H1 (cell line): ENCODE results near the gene SCAP. TPM values are rescaled to one million over a fixed set of nuclear protein-coding genes. Genes with fewer than 3 reads are reported as not detected.

Experiments used
- CTCF ChIA-PET: fragments of 300-600 bp; sonication (Branson Sonifier 250); formaldehyde crosslinking; loops from one replicate; lab custom pipeline; 2021; ENCODE audit not compliant: partially characterized antibody; lab: Charles Lee
- POLR2A ChIA-PET: fragments of 300-600 bp; sonication (Branson Sonifier 250); formaldehyde crosslinking; loops from one replicate; lab custom pipeline; 2021; ENCODE audit warnings: inconsistent platforms; ENCODE audit not compliant: partially characterized antibody; lab: Charles Lee
- DNase-seq, 2 experiments: peaks; one replicate each; pipeline versions ENCODE4 v3.0.0 to v3.0.0-alpha.2; 2010 to 2022; ENCODE audit warnings: low spot score in 2 of 2, low read depth in 1 of 2, mixed read lengths in 1 of 2
- FAIRE-seq: peaks from 2 replicates; lab custom pipeline; 2011; peaks lifted over from hg19 to GRCh38; lab: Jason Lieb, UNC
- H2AFZ ChIP-seq: 2 replicates; pipeline ENCODE4 v1.8.1; 2012; ENCODE audit warnings: low read length, inconsistent platforms
- H2AK5ac ChIP-seq: 2 replicates; pipeline ENCODE4 v1.6.1; 2013; ENCODE audit warnings: low read depth, low read length
- H2BK120ac ChIP-seq: replicated peaks from 2 replicates; pipeline ENCODE3; 2013; ENCODE audit warnings: low read depth, low read length, inconsistent platforms
- H2BK12ac ChIP-seq: 2 replicates; pipeline ENCODE4 v1.6.1; 2013; ENCODE audit warnings: low read depth, low read length
- H2BK15ac ChIP-seq: 2 replicates; pipeline ENCODE4 v1.6.1; 2013; ENCODE audit warnings: low read length
- H2BK20ac ChIP-seq: 2 replicates; pipeline ENCODE4 v1.6.1; 2013; ENCODE audit warnings: low read length
- H2BK5ac ChIP-seq: 2 replicates; pipeline ENCODE4 v1.6.1; 2013; ENCODE audit warnings: low read depth, low read length
- H3K14ac ChIP-seq: 2 replicates; pipeline ENCODE4 v1.6.1; 2013; ENCODE audit warnings: inconsistent platforms; ENCODE audit not compliant: insufficient read length
- H3K18ac ChIP-seq: 2 replicates; pipeline ENCODE4 v1.6.1; 2013; ENCODE audit warnings: low read length; ENCODE audit errors: extremely low read depth
- H3K23ac ChIP-seq: 2 replicates; pipeline ENCODE4 v1.6.1; 2013; ENCODE audit warnings: inconsistent platforms; ENCODE audit not compliant: insufficient read length
- H3K23me2 ChIP-seq: 2 replicates; pipeline ENCODE4 v1.6.1; 2013; ENCODE audit warnings: low read depth, low read length
- H3K27ac ChIP-seq: 2 replicates; pipeline ENCODE4 v1.6.1; 2011; ENCODE audit warnings: low read depth, low read length, inconsistent platforms
- H3K27me3 ChIP-seq, 4 experiments: replicated peaks in 1 of 4; 1 replicate in 1 of 4; 2 replicates in 3 of 4; pipeline versions ENCODE4 v1.6.1 to v1.8.1; 2011 to 2013; ENCODE audit warnings: low read length in 3 of 4, mild to moderate bottlenecking in 3 of 4, inconsistent platforms in 2 of 4, mixed read lengths in 2 of 4, moderate library complexity in 1 of 4; ENCODE audit not compliant: control insufficient read depth in 3 of 4, insufficient read depth in 3 of 4; ENCODE audit errors: extremely low read depth in 1 of 4
- H3K36me3 ChIP-seq, 4 experiments: 2 replicates each; pipeline versions ENCODE4 v1.6.1 to v1.8.1; 2011 to 2013; ENCODE audit warnings: mild to moderate bottlenecking in 4 of 4, low read length in 3 of 4, moderate library complexity in 2 of 4, control low read depth in 1 of 4, inconsistent platforms in 1 of 4; ENCODE audit not compliant: insufficient read depth in 4 of 4, control insufficient read depth in 2 of 4
- H3K4ac ChIP-seq: replicated peaks from 2 replicates; pipeline ENCODE3; 2013; ENCODE audit warnings: low read length, low read depth, mixed read lengths, inconsistent platforms; ENCODE audit not compliant: insufficient read length
- H3K4me1 ChIP-seq, 4 experiments: replicated peaks in 1 of 4; 1 replicate in 1 of 4; 2 replicates in 3 of 4; pipeline versions ENCODE4 v1.6.1 to v1.8.1; 2011 to 2013; ENCODE audit warnings: low read length in 3 of 4, inconsistent platforms in 2 of 4, mixed read lengths in 1 of 4; ENCODE audit not compliant: insufficient read depth in 4 of 4, control insufficient read depth in 3 of 4
- H3K4me2 ChIP-seq, 2 experiments: 2 replicates each; pipeline versions ENCODE4 v1.6.1 to v1.8.1; 2011 to 2013; ENCODE audit warnings: low read depth in 2 of 2, low read length in 2 of 2, control low read depth in 1 of 2, inconsistent platforms in 1 of 2, mild to moderate bottlenecking in 1 of 2; ENCODE audit not compliant: insufficient read depth in 1 of 2
- H3K4me3 ChIP-seq, 4 experiments: fragments of 200-600, 300-600 bp in 1 of 4; sonication (generic), shearing (Covaris generic), sonication (Bioruptor Twin) in 1 of 4; 2 replicates each; pipeline versions ENCODE4 v1.5.1 to v1.8.1; 2011 to 2016; ENCODE audit warnings: low read length in 4 of 4, low read depth in 3 of 4, control low read depth in 2 of 4, inconsistent platforms in 2 of 4, mild to moderate bottlenecking in 2 of 4, mixed read lengths in 1 of 4, moderate library complexity in 1 of 4; ENCODE audit not compliant: insufficient read depth in 2 of 4; ENCODE audit errors: extremely low read depth in 1 of 4
- H3K56ac ChIP-seq: replicated peaks from 2 replicates; pipeline ENCODE3; 2013; ENCODE audit warnings: low read depth, mild to moderate bottlenecking, mixed read lengths, low read length, inconsistent platforms; ENCODE audit not compliant: insufficient read length
- H3K79me1 ChIP-seq: 2 replicates; pipeline ENCODE4 v1.6.1; 2013; ENCODE audit warnings: low read depth, low read length, control low read depth
- H3K79me2 ChIP-seq, 2 experiments: 2 replicates each; pipeline versions ENCODE4 v1.6.1 to v1.8.1; 2012 to 2013; ENCODE audit warnings: low read length in 2 of 2, mild to moderate bottlenecking in 2 of 2, inconsistent platforms in 1 of 2; ENCODE audit not compliant: insufficient read depth in 2 of 2, control insufficient read depth in 1 of 2
- H3K9ac ChIP-seq, 4 experiments: replicated peaks in 1 of 4; 1 replicate in 1 of 4; 2 replicates in 3 of 4; pipeline versions ENCODE4 v1.6.1 to v1.8.1; 2011 to 2013; ENCODE audit warnings: low read depth in 3 of 4, low read length in 3 of 4, control low read depth in 2 of 4, mild to moderate bottlenecking in 2 of 4, moderate library complexity in 2 of 4, inconsistent platforms in 1 of 4; ENCODE audit errors: extremely low read depth in 1 of 4
- H3K9me3 ChIP-seq, 2 experiments: 2 replicates each; pipeline versions ENCODE4 v1.6.1 to v1.8.1; 2012 to 2013; ENCODE audit warnings: mild to moderate bottlenecking in 2 of 2, moderate library complexity in 2 of 2, control low read depth in 1 of 2, inconsistent platforms in 1 of 2, low read depth in 1 of 2, low read length in 1 of 2, mixed read lengths in 1 of 2; ENCODE audit not compliant: insufficient read depth in 2 of 2
- H4K20me1 ChIP-seq, 2 experiments: replicated peaks in 1 of 2; 2 replicates each; pipeline versions ENCODE3 to v1.8.1; 2011 to 2013; ENCODE audit warnings: inconsistent platforms in 2 of 2, low read length in 2 of 2, mild to moderate bottlenecking in 1 of 2; ENCODE audit not compliant: insufficient read depth in 2 of 2, control insufficient read depth in 1 of 2
- H4K5ac ChIP-seq: 2 replicates; pipeline ENCODE4 v1.6.1; 2013; ENCODE audit warnings: low read length, low read depth, mixed read lengths, inconsistent platforms; ENCODE audit not compliant: insufficient read length
- H4K8ac ChIP-seq: 2 replicates; pipeline ENCODE4 v1.8.0; 2013; ENCODE audit warnings: mild to moderate bottlenecking, moderate library complexity, low read length, inconsistent platforms; ENCODE audit not compliant: insufficient read depth; ENCODE audit errors: extremely low read depth
- H4K91ac ChIP-seq: replicated peaks from 2 replicates; pipeline ENCODE3; 2013; ENCODE audit warnings: low read length, mixed read lengths, inconsistent platforms; ENCODE audit not compliant: insufficient read length
- ASH2L ChIP-seq: fragments of 200-600, 300-600 bp; sonication (generic); IDR thresholded peaks from one replicate; pipeline ENCODE4 v1.7.1; 2017; ENCODE audit warnings: low read length
- CHD1 ChIP-seq: IDR thresholded peaks from 2 replicates; pipeline ENCODE4 v1.6.1; 2012; ENCODE audit warnings: low read depth, low read length, improper control_type of control experiment
- CHD2 ChIP-seq: IDR thresholded peaks from 2 replicates; pipeline ENCODE4 v1.6.1; 2012; ENCODE audit warnings: low read length, improper control_type of control experiment
- FOSL1 ChIP-seq: IDR thresholded peaks from 2 replicates; pipeline ENCODE4 v1.6.1; 2011; ENCODE audit warnings: mild to moderate bottlenecking, low read depth, low read length, moderate library complexity; ENCODE audit not compliant: insufficient read depth
- GTF2F1 ChIP-seq: IDR thresholded peaks from 2 replicates; pipeline ENCODE4 v1.6.1; 2012; ENCODE audit warnings: low read depth, low read length, improper control_type of control experiment, borderline replicate concordance
- JUND ChIP-seq: IDR thresholded peaks from 2 replicates; pipeline ENCODE4 v1.6.1; 2011; ENCODE audit warnings: mild to moderate bottlenecking, improper control_type of control experiment, low read length
- RNF2 ChIP-seq: fragments of 200-900, 300-1000 bp; sonication (generic); IDR thresholded peaks from 2 replicates; pipeline ENCODE4 v1.7.1; 2016; ENCODE audit warnings: borderline replicate concordance, low read depth, mild to moderate bottlenecking, antibody characterized with exemption, low read length; ENCODE audit not compliant: poor library complexity, severe bottlenecking; ENCODE audit errors: missing control alignments
- SP2 ChIP-seq: IDR thresholded peaks from 2 replicates; pipeline ENCODE4 v1.6.1; 2012; ENCODE audit warnings: mild to moderate bottlenecking, low read length, inconsistent platforms
- TCF12 ChIP-seq: IDR thresholded peaks from 2 replicates; pipeline ENCODE4 v1.6.1; 2011; ENCODE audit warnings: low read depth, mild to moderate bottlenecking, low read length
- WGBS, 2 experiments: shearing (Covaris generic) in 1 of 2; methylation state at CpG; one replicate each; pipeline versions ENCODE4 v1.1.6 to v1.1.7; 2013 to 2015; ENCODE audit warnings: low lambda C conversion rate in 2 of 2, mixed read lengths in 2 of 2, inconsistent platforms in 1 of 2, low coverage in 1 of 2, missing lambda C conversion rate in 1 of 2; ENCODE audit not compliant: insufficient replicate concordance in 2 of 2, insufficient coverage in 1 of 2, insufficient read length in 1 of 2; ENCODE audit errors: extremely low coverage in 1 of 2, missing lambda C conversion rate in 1 of 2; 5-methylcytosine and 5-hydroxymethylcytosine counted together
- polyA plus RNA-seq, 7 experiments: library from polyadenylated mRNA; depleted of rRNA in 3 of 7; stranded (reverse) in 5 of 7; unstranded in 2 of 7; fragments of >200 nt in 5 of 7; fragments of 200-250 nt in 2 of 7; gene quantifications; 1 replicate in 5 of 7; 2 replicates in 1 of 7; 4 replicates in 1 of 7; pipeline versions ENCODE4 v1.2.1 to v1.2.3, GENCODE V29; 2011 to 2013; ENCODE audit warnings: missing spikeins in 2 of 7, mixed read lengths in 2 of 7
- total RNA-seq: library from RNA; stranded (reverse); fragmentation: NEBNext Ultra II Directional; extraction: Animal tissue kit (Norgen Biotek cat#: 25700); gene quantifications from 2 replicates; pipeline ENCODE4 v1.2.1, GENCODE V29; 2021
- TF ChIP-seq, protein P1 (sequence below): IDR thresholded peaks from 2 replicates; pipeline ENCODE4 v1.6.1; 2011; ENCODE audit warnings: low read length, improper control_type of control experiment

The SCAP gene
- total and polyA plus RNA-seq, 2 of the 8 experiments (the other 6 are each of a cell fraction or from before 2014, with no cell fraction given), result 74.0 to 114 TPM

DNA sequence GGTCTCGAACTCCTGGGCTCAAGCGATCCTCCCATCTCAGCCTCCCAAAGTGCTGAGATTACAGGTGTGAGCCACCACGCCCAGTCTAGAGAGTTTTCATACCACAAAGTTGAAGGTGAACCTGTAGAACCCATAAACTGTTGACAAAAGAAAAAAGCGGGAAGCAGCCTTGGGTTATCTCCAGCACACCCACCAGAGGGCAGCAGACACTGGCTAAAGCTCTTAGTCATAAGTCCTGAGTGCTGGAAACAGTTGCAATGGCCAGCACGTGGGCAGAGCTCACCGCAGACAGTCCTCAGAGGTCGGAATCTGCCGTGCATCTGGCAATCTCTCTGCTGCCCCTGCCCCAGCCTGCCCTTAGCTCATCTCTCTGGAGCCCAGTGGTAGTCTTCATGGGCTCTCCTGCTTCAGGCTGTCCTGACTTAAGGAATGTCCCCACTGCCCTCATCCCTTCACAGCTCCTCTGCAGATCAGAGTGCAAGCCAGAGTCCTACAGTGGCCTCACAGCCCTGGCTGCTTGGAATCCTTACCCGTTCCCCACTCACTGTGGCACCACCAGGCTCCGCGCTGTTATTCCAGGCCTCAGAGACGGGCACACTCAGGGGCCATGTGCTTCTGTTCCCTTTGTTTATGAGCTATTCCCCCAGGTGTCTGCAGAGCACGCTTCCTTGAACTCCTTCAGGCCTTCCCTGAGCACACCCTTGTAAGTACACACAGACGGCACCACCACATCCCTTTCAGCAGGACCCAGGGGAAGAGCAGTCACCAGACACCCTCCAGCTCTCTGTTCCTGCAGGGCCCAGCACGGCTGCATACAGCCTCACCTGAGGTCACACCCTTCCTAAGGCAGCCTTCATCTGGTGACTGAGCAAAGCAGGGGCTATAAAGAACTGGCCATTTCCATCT, 46.6 kb upstream of the SCAP start:
- DNase-seq, result peak; percentile 81 to 89
- no peak overlapping the region for H3K56ac ChIP-seq
- ChIA-PET CTCF (interaction anchor here (0.6 to 5.0 kb wide), 57 partner anchors 9 to 565 kb away, joined by 3 to 34 read pairs (median 4); partner anchors contain the start of genes DHX30 and ELP6), POLR2A (interaction anchor here (0.5 to 2.6 kb wide), 8 partner anchors 10 to 303 kb away, joined by 3 to 9 read pairs (median 4); no protein-coding TSS in a partner anchor)
- H3K27me3 ChIP-seq, result peaks cover 3 to 14% (median 13%) of the 10 kb centered on the region in 4 experiments
- peak; percentile 97 for FAIRE-seq
- no peak overlapping the region for H3K14ac ChIP-seq
- H3K27ac ChIP-seq, result no peak overlapping the region
- H4K91ac ChIP-seq, result peak overlapping the region; percentile 13
- H3K36me3 ChIP-seq, result no peaks in the 10 kb centered on the region
- no peaks in the 10 kb centered on the region for H3K79me1 ChIP-seq
- peak overlapping the region; percentile 98 for H2BK15ac ChIP-seq
- H3K4me3 ChIP-seq, result no peak overlapping the region
- peak overlapping the region; percentile 97; the same call in 1 of the 2 replicates for H2BK20ac ChIP-seq
- peak overlapping the region; percentile 87 for H2AFZ ChIP-seq
- H2BK12ac ChIP-seq, result peak overlapping the region; percentile 32; the same call in 1 of the 2 replicates
- H3K9me3 ChIP-seq, result no peaks in the 10 kb centered on the region
- H3K4me2 ChIP-seq, result no peak overlapping the region
- H3K79me2 ChIP-seq, result no peaks in the 10 kb centered on the region
- peak overlapping the region; percentile 7 for H2BK120ac ChIP-seq
- no peak overlapping the region for H3K4ac ChIP-seq
- H4K5ac ChIP-seq, result no peak overlapping the region
- peak overlapping the region; percentile 73 for H4K8ac ChIP-seq
- no peak overlapping the region for H2AK5ac ChIP-seq
- no peak overlapping the region for H3K23ac ChIP-seq
- no peaks in the 10 kb centered on the region for H3K23me2 ChIP-seq
- H3K9ac ChIP-seq, result no peak overlapping the region
- 50% methylated on average over 15 of the region's 15 CpGs; no CpG with 5 or more reads in 1 of the 2 experiments for WGBS, 2 experiments
- H2BK5ac ChIP-seq, result no peak overlapping the region
- H3K4me1 ChIP-seq, result peaks cover 0 to 11% (median 2%) of the 10 kb centered on the region in 4 experiments; a peak in 4 of 7 replicates
- H3K18ac ChIP-seq, result peak overlapping the region; percentile 76
- H4K20me1 ChIP-seq, result no peaks in the 10 kb centered on the region
- TF ChIP-seq TCF12 (no peak), RNF2 (no peak), GTF2F1 (peak; percentile 41; the same call in 1 of the 2 replicates), FOSL1 (no peak), ASH2L (peak; percentile 36), CHD1 (no peak), SP2 (no peak), JUND (peak; percentile 58; the same call in 1 of the 2 replicates), CHD2 (0 out of 2 replicates have a peak, but pooled peaks have one; percentile 24)
- TF ChIP-seq, protein P1, sequence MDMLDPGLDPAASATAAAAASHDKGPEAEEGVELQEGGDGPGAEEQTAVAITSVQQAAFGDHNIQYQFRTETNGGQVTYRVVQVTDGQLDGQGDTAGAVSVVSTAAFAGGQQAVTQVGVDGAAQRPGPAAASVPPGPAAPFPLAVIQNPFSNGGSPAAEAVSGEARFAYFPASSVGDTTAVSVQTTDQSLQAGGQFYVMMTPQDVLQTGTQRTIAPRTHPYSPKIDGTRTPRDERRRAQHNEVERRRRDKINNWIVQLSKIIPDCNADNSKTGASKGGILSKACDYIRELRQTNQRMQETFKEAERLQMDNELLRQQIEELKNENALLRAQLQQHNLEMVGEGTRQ, result peak; percentile 68
